Measurements from ENCODE around the gene SRD5A2.

SRD5A2 gene

GRCh38 chr2:31553362-31553761 lies 27.4 kb downstream of the SRD5A2 start:
- H3K4me2 ChIP-seq (ENCODE audit: low read length): no peak overlapping the region
- H3K27ac ChIP-seq (ENCODE audit: low read depth, low read length, poor library complexity, severe bottlenecking): no peak overlapping the region

GRCh38 chr2:31547485-31547884 lies 33.3 kb downstream of the SRD5A2 start:
- H3F3A ChIP-seq (ENCODE audit: insufficient read depth, low read length): no peaks in the 10 kb centered on the region

More at GRCh38 chr2:31553362-31553761, 27.4 kb downstream of the SRD5A2 start:
- Histone ChIP-seq H3K27me3 (ENCODE audit: insufficient read depth, low read length) (no peaks in the 10 kb centered on the region), H4K20me1 (ENCODE audit: insufficient read depth, low read length) (no peaks in the 10 kb centered on the region), H3K9ac (ENCODE audit: low read length) (no peak overlapping the region), H3K36me3 (ENCODE audit: insufficient read depth, low read length) (no peaks in the 10 kb centered on the region), H3K9me2 (ENCODE audit: low read depth, low read length) (0 out of 2 replicates have a peak, but pooled peaks cover 4% of the 10 kb centered on the region), H3K4me3 (ENCODE audit: low read depth, low read length, poor library complexity, severe bottlenecking) (no peak overlapping the region), H3F3A (ENCODE audit: insufficient read depth, low read length) (no peaks in the 10 kb centered on the region), H3K9me3 (ENCODE audit: low read length) (no peaks in the 10 kb centered on the region), H2AFZ (ENCODE audit: low read length) (no peak overlapping the region), H3K79me2 (ENCODE audit: insufficient read depth, low read length) (no peaks in the 10 kb centered on the region), H3K4me1 (ENCODE audit: insufficient read depth, low read length, severe bottlenecking) (no peaks in the 10 kb centered on the region)
- no peak for TF ChIP-seq EZH2 (IDR thresholded peaks at IDR 0.05; ENCODE audit: borderline replicate concordance, low read length)
- TF ChIP-seq CTCF (IDR thresholded peaks at IDR 0.05; ENCODE audit: low read length): no peak

GRCh38 chr2:31541853-31542252 lies 38.9 kb downstream of the SRD5A2 start:
- H3K79me2 ChIP-seq (ENCODE audit: insufficient read depth, low read length): no peaks in the 10 kb centered on the region
- no peaks in the 10 kb centered on the region for H3K4me1 ChIP-seq (ENCODE audit: insufficient read depth, low read length, severe bottlenecking)
- no peaks in the 10 kb centered on the region for H4K20me1 ChIP-seq (ENCODE audit: insufficient read depth, low read length)
- no peaks in the 10 kb centered on the region for H3K9me2 ChIP-seq (ENCODE audit: low read depth, low read length)
- no peak overlapping the region for H3K9ac ChIP-seq (ENCODE audit: low read length)
- no peaks in the 10 kb centered on the region for H3K9me3 ChIP-seq (ENCODE audit: low read length)
- H3K27ac ChIP-seq (ENCODE audit: low read depth, low read length, poor library complexity, severe bottlenecking): no peak overlapping the region
- no peak overlapping the region for H3K4me2 ChIP-seq (ENCODE audit: low read length)
- no peaks in the 10 kb centered on the region for H3K36me3 ChIP-seq (ENCODE audit: insufficient read depth, low read length)
- H3K27me3 ChIP-seq (ENCODE audit: insufficient read depth, low read length): no peaks in the 10 kb centered on the region
- TF ChIP-seq CTCF (IDR thresholded peaks at IDR 0.05; ENCODE audit: low read length) (no peak), EZH2 (IDR thresholded peaks at IDR 0.05; ENCODE audit: borderline replicate concordance, low read length) (no peak)
- H3F3A ChIP-seq (ENCODE audit: insufficient read depth, low read length): no peaks in the 10 kb centered on the region
- no peak overlapping the region for H3K4me3 ChIP-seq (ENCODE audit: low read depth, low read length, poor library complexity, severe bottlenecking)
- no peak overlapping the region for H2AFZ ChIP-seq (ENCODE audit: low read length)

More at GRCh38 chr2:31547485-31547884, 33.3 kb downstream of the SRD5A2 start:
- no peak for TF ChIP-seq EZH2 (IDR thresholded peaks at IDR 0.05; ENCODE audit: borderline replicate concordance, low read length)
- TF ChIP-seq CTCF (IDR thresholded peaks at IDR 0.05; ENCODE audit: low read length): no peak
- H3K4me1 ChIP-seq (ENCODE audit: insufficient read depth, low read length, severe bottlenecking): no peaks in the 10 kb centered on the region
- no peaks in the 10 kb centered on the region for H3K27me3 ChIP-seq (ENCODE audit: insufficient read depth, low read length)
- H3K36me3 ChIP-seq (ENCODE audit: insufficient read depth, low read length): no peaks in the 10 kb centered on the region
- H3K4me3 ChIP-seq (ENCODE audit: low read depth, low read length, poor library complexity, severe bottlenecking): no peak overlapping the region
- no peak overlapping the region for H3K4me2 ChIP-seq (ENCODE audit: low read length)
- no peaks in the 10 kb centered on the region for H3K9me3 ChIP-seq (ENCODE audit: low read length)
- H3K9ac ChIP-seq (ENCODE audit: low read length): no peak overlapping the region
- no peaks in the 10 kb centered on the region for H4K20me1 ChIP-seq (ENCODE audit: insufficient read depth, low read length)
- no peak overlapping the region for H3K27ac ChIP-seq (ENCODE audit: low read depth, low read length, poor library complexity, severe bottlenecking)
- H2AFZ ChIP-seq (ENCODE audit: low read length): no peak overlapping the region
- no peaks in the 10 kb centered on the region for H3K79me2 ChIP-seq (ENCODE audit: insufficient read depth, low read length)
- 0 out of 2 replicates have a peak, but pooled peaks cover 4% of the 10 kb centered on the region for H3K9me2 ChIP-seq (ENCODE audit: low read depth, low read length)

All from OCI-LY1 (cell line).